ENCODE measurements around the gene NRAP. TPM values are rescaled to one million over a fixed set of nuclear protein-coding genes. Genes with fewer than 3 reads are reported as not detected.

NRAP gene
- total and polyA plus RNA-seq, 2 experiments from 2014 or later: 0.04 TPM; not detected in 1

DNA sequence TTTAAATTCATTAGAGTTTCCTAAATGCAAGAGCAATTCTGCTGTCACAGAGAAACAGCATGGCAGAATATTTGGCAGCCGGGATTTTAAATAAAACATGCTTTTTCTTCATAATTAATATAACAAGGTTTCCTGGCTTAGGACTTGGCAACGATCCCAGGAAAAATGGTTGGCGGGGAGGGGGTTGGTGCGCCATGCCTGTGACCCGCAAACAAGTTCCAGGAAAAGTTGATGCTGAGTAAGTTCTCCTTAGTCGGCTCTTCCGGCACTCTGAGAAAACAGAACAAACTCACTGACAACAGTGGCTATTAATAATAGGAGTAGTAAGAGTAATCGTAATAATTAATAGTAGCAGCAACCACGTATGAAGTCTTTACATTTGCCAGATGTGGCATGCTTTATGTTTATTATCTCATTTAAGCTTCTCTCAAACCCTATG lies 106.4 kb downstream of the NRAP start:
- H3K9me3 ChIP-seq (ENCODE audit: low read depth): no peaks in the 10 kb centered on the region
- peak overlapping the region; percentile 43 for H3K4me2 ChIP-seq
- H3K4me3 ChIP-seq: no peak overlapping the region
- H3K27ac ChIP-seq: no peak overlapping the region
- no peak for DNase-seq (ENCODE audit: low spot score)
- 52% methylated on average over 9 of the region's 9 CpGs for WGBS (ENCODE audit: low lambda C conversion rate, missing lambda C conversion rate)
- no peaks in the 10 kb centered on the region for H4K20me1 ChIP-seq (ENCODE audit: insufficient read depth, poor library complexity, severe bottlenecking)
- H3K9me2 ChIP-seq (replicated peaks; ENCODE audit: insufficient read depth): no peaks in the 10 kb centered on the region
- peaks cover 69% of the 10 kb centered on the region for H3K79me2 ChIP-seq
- no peaks in the 10 kb centered on the region for H3K27me3 ChIP-seq
- no peak for TF ChIP-seq EZH2 (IDR thresholded peaks at IDR 0.05; ENCODE audit: borderline replicate concordance)
- no peak for TF ChIP-seq EZH2phosphoT487 (IDR thresholded peaks at IDR 0.05; ENCODE audit: low read depth, severe bottlenecking, unreplicated experiment)
- TF ChIP-seq, protein P1, sequence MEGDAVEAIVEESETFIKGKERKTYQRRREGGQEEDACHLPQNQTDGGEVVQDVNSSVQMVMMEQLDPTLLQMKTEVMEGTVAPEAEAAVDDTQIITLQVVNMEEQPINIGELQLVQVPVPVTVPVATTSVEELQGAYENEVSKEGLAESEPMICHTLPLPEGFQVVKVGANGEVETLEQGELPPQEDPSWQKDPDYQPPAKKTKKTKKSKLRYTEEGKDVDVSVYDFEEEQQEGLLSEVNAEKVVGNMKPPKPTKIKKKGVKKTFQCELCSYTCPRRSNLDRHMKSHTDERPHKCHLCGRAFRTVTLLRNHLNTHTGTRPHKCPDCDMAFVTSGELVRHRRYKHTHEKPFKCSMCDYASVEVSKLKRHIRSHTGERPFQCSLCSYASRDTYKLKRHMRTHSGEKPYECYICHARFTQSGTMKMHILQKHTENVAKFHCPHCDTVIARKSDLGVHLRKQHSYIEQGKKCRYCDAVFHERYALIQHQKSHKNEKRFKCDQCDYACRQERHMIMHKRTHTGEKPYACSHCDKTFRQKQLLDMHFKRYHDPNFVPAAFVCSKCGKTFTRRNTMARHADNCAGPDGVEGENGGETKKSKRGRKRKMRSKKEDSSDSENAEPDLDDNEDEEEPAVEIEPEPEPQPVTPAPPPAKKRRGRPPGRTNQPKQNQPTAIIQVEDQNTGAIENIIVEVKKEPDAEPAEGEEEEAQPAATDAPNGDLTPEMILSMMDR (IDR thresholded peaks at IDR 0.05; ENCODE audit: poor library complexity): no peak
- H3K4me1 ChIP-seq (ENCODE audit: insufficient read depth): peaks cover 47% of the 10 kb centered on the region
- H2AFZ ChIP-seq: no peak overlapping the region
- H3K36me3 ChIP-seq (replicated peaks; ENCODE audit: insufficient read depth, low read depth): no peaks in the 10 kb centered on the region

- no peak overlapping the region for H3K4me3 ChIP-seq
- peaks cover 60% of the 10 kb centered on the region for H3K79me2 ChIP-seq
- H3K27ac ChIP-seq: peak overlapping the region; percentile 78
- TF ChIP-seq EZH2 (IDR thresholded peaks at IDR 0.05; ENCODE audit: borderline replicate concordance): no peak
- no peak for TF ChIP-seq EZH2phosphoT487 (IDR thresholded peaks at IDR 0.05; ENCODE audit: low read depth, severe bottlenecking, unreplicated experiment)
- TF ChIP-seq, protein P1 (IDR thresholded peaks at IDR 0.05; ENCODE audit: poor library complexity): no peak
- H3K36me3 ChIP-seq (replicated peaks; ENCODE audit: insufficient read depth, low read depth): no peaks in the 10 kb centered on the region
- no peak overlapping the region for H2AFZ ChIP-seq
- peak overlapping the region; percentile 72 for H3K4me2 ChIP-seq
- DNase-seq (ENCODE audit: low spot score): peak; percentile 31
- no peaks in the 10 kb centered on the region for H3K27me3 ChIP-seq
- H3K4me1 ChIP-seq (ENCODE audit: insufficient read depth): peaks cover 46% of the 10 kb centered on the region
- no peaks in the 10 kb centered on the region for H3K9me2 ChIP-seq (replicated peaks; ENCODE audit: insufficient read depth)
- no peaks in the 10 kb centered on the region for H4K20me1 ChIP-seq (ENCODE audit: insufficient read depth, poor library complexity, severe bottlenecking)
- 35% methylated on average over 1 of the region's 1 CpG for WGBS (ENCODE audit: low lambda C conversion rate, missing lambda C conversion rate)
- H3K9me3 ChIP-seq (ENCODE audit: low read depth): no peaks in the 10 kb centered on the region
Observed at GRCh38 chr10:113555751-113556150, 108.1 kb downstream of the NRAP start.

DNA sequence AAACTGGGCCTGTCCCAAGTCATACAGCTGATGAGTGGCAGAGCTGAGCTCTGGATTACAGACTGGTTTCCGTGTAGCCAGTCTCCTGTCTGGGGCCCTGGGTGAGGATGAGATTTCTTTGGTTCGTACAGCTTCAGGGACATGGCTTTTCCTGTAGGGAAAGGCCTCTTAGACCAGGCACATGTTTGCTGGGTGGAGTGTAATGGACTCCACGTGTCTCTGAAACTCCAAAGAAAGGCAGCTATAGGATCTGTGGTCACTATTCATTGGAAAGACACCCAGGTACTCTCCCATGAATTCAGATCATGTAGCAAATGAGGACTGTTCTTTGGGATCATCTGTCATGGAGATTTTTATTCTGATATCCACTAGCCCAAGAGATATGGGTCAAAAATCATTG lies 108.6 kb downstream of the NRAP start:
- no peaks in the 10 kb centered on the region for H3K36me3 ChIP-seq (replicated peaks; ENCODE audit: insufficient read depth, low read depth)
- H3K27me3 ChIP-seq: no peaks in the 10 kb centered on the region
- peak overlapping the region; percentile 78 for H3K27ac ChIP-seq
- H2AFZ ChIP-seq: no peak overlapping the region
- no peaks in the 10 kb centered on the region for H3K9me2 ChIP-seq (replicated peaks; ENCODE audit: insufficient read depth)
- WGBS (ENCODE audit: low lambda C conversion rate, missing lambda C conversion rate): 59% methylated on average over 3 of the region's 3 CpGs
- H4K20me1 ChIP-seq (ENCODE audit: insufficient read depth, poor library complexity, severe bottlenecking): no peaks in the 10 kb centered on the region
- H3K4me3 ChIP-seq: no peak overlapping the region
- peak overlapping the region; percentile 72 for H3K4me2 ChIP-seq
- TF ChIP-seq, protein P1 (IDR thresholded peaks at IDR 0.05; ENCODE audit: poor library complexity): no peak
- TF ChIP-seq EZH2 (IDR thresholded peaks at IDR 0.05; ENCODE audit: borderline replicate concordance) (no peak), EZH2phosphoT487 (IDR thresholded peaks at IDR 0.05; ENCODE audit: low read depth, severe bottlenecking, unreplicated experiment) (no peak)
- H3K79me2 ChIP-seq: peaks cover 55% of the 10 kb centered on the region
- peaks cover 46% of the 10 kb centered on the region for H3K4me1 ChIP-seq (ENCODE audit: insufficient read depth)
- H3K9me3 ChIP-seq (ENCODE audit: low read depth): no peaks in the 10 kb centered on the region
- DNase-seq (ENCODE audit: low spot score): no peak

Measured in hepatocyte (in vitro differentiated cells).